COR-L47 (cell line): ENCODE results near the gene BNIPL.

Experiments used
- DNase-seq: peaks from one replicate; lab custom pipeline; 2025; lab: John Stamatoyannopoulos, UW

Gene BNIPL

DNA sequence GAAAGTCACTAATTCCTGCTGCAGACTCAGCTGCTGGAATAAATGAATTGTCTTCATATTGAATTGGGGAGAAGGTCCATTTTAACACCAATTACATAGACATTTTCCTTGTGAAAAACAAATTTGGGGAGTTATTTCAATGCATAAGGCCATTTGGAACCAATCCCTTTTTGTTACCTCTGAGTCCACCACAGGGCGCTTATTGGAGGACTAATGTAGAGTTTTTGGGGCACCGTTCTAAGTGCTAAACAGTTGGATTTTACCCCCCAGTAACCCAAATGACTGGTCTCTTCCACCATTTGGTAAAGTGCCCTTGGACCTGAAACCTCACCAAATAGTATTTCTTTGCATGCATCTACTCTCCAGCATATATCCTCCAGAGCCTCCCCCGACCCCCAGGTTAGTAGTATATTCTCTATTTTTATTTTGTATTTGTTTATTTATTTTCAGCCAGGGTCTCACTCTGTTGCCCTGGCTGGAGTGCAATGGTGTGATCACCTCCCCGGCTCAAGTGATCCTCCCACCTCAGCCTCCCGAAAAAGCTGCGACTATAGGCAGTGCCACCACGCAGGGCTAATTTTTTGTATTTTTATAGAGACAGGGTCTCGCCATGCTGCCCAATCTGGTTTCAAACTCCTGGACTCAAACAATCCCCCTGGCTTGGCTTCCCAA lies 26.6 kb upstream of the BNIPL start:
- DNase-seq: no peak

DNA sequence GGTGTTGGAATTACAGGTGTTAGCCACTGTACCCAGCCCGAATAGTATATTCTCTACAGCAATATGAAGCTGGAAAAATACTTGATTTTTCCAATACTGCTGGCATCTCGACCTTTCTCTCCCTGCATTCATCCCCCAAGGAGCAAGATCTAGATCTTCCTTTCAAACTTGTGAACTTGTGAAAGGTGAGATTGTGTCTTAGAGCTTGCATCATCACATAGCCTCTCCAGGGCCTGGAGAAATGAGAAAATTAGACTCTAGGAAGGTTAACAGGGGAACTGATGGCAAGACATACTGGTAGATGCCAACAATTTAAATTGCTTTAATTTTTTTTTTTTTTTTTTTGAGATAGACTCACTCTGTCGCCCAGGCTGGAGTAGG lies 26.1 kb upstream of the BNIPL start:
- DNase-seq: no peak

DNA sequence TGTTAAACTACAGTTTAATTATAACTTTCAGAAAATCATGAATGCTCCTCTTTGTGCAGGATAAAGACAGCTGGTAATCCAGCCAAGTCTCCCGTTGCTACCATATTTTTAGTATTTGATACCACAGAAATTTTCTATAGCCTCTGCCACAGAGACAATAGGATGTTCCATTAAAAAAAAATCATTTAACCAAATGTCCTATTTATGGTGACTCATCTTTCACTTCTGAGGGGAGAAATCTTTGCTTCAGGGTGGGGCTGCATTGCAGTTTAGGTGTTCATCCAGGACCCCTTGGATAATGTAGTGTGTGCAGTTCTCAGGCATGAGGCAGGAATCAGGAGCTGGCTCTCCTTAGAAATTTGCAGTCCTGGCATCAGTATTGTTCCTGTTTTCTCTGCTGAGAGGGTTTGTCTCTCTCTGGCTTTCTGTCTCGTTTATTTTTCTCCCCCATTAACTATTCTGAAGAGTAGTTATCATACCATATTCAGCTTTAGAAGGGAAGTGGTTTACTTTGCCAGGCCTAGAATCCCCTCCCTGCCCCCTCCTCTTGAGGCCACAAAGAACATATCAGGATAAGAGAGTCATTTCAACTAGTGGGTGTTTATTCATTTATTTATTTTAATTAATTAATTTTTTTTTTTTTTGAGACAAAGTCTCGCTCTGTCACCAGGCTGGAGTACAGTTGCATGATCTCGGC lies 25.1 kb upstream of the BNIPL start:
- no peak for DNase-seq

DNA sequence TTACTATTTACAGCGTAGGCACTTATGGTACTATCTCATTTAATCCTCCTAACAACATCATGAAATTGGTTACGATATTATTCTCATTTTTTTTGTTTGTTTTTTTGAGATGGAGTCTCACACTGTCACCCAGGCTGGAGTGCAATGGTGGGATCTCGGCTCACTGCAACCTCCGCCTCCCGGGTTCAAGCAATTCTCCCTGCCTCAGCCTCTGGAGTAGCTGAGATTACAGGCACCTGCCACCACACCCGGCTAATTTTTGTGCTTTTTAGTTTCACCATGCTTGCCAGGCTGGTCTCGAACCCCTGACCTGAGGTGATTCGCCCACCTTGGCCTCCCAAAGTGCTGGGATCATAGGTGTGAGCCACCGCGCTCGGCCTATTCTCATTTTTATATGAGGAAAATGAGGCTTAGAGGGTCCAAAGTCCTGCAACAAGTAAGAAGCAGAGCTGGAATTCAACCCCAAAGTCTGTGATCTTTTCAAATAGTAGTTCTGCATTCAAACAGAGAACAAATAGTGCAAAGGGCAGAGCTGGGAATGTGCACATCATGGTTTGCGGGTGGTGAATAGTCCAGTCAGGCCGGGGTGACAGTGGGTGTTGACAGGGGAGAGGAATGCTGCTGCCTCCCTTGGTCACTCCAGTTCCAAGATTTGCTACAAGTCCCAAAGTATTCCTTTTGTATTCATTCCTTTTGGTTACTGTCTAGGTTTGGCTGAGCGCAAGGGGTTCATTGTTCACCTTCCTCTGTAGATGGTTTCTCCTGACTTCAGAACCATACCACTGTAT lies 23.5 kb upstream of the BNIPL start:
- DNase-seq: no peak

DNA sequence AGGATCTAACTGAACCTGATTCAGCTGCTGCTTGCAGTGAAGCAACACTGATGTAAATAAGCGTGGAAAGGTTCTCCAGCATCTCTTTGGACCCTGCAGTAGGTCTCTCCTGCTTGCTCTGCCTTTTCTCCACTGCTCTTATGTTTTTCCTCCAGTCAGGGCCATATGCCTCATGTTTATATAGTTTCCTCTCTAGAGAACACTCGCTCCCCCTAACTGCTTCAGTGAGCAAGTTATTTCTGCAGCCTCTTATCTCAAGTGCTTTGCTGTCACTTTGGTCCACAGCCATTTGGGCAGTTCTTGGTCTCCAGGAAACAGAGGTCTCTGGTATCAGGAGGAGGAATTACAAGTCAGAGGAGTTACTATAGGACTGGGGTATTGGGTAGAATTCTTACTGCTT lies 22.9 kb upstream of the BNIPL start:
- no peak for DNase-seq

DNA sequence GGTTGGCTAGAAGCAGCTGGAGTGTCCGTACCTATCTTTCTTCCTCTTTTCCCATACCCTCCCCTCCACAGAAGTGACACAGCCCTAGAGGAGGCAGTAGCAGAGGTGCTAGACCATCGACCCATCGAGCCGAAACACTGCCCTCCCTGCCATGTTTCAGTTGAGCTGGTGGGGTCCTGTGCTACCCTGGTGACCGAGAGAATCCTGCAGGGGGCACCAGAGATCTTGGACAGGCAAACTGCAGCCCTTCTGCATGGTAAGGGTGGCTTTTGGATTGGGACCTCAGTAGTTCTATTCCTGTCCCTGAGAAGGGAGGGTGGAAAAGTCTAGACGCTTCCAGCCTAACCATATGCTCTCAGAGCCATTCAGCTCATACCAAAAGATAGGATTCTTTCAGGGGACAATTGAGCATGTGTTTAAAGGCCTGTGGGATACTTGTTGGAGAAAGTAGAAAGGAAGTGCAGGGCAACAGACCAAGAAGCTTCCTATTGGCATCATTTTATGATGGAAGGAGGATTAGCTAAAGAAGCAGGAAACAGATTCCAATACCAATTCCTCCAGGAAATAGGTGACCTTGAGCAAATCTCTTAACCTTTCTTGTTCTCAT lies 11.7 kb upstream of the BNIPL start:
- peak; percentile 71 for DNase-seq

DNA sequence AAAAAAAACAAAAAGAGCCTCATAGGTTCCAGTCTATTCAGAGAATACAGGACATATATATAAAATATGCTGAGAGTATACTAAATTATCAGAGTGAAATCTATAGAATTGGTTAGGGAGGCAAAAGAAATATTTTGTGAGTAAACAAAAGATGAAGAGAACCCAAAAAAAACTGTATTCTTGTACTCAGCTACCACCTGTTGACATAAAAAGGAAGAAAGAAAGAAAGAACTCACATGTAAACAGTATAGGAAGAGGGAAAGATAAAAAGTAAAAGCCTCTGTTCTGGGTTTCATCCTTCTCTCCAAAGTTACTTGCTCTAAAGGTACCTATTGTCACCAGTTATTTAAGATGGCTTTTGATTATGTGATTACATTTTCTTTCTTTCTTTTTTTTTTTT lies 9.9 kb upstream of the BNIPL start:
- DNase-seq: no peak

DNA sequence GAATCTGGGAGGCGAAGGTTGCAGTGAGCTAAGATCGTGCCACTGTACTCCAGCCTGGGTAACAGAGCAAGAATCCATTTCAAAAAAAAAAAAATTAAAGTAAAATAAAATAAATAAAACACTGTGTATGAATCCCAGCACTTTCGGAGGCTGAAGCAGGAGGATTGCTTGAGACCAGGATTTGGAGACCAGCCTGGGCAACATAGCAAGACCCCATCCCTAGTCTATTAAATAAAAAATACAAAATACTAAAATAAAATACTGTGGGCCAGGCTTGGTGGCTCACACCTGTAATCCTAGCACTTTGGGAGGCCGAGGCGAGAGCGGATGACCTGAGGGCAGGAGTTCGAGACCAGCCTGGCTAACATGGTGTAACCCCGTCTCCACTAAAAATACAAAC lies 4.2 kb upstream of the BNIPL start:
- DNase-seq: no peak

DNA sequence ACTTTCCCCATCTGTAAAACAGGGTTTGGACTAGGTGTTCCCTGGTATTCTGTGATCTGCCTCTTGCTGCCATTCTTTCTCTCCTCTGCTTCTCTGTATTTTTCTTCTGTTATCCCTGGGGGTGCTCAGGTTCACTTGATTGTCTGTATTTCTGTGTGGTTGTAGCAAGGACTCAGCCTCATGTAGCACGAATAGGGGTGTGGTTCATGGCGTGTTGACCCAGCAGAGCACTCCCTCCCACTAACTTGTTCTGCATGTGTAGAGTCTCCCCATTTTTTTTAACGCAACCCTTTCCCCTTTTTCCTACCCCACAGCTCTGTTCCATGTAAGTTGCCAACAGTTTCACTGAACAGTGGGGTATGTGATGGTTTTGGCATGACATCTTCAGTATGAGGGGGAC lies 1.2 kb upstream of the BNIPL start:
- no peak for DNase-seq

DNA sequence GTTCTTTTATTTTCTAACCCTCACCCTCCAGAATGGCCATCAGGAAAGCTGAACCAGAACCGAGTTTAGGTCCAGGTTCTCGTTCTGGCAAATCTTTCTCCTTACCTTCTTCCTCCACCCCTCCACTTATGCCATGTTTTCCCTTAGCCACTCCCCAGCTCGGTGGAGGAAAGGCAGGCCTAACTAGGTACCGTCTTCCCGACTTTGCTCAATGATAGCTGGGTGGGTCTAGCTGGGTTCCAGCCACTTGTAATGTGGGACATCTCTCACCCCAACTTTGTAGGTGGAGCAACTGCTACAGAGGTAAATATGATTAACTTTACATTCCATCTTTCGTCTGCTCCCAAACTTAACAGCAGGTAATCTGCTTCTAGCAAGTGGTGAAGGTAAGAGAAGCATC lies 646 bp downstream of the BNIPL start:
- no peak for DNase-seq

DNA sequence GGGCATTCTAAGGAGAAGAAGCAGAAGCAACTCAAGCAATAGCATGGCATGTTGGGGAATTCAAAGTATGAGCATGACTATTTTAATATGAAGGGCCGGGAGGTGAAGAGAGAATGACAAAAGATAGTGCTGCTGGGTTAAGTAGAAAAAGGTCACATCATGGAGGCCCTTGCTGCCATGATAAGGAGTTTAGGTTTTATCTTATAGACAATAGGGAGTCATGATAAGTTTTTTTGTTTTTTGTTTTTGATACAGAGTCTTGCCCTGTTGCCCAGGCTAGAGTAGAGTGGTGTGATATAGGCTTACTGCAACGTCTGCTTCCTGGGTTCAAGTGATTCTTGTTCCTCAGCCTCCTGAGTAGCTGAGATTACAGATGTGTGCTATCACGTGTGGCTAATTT lies 3.1 kb downstream of the BNIPL start:
- no peak for DNase-seq

DNA sequence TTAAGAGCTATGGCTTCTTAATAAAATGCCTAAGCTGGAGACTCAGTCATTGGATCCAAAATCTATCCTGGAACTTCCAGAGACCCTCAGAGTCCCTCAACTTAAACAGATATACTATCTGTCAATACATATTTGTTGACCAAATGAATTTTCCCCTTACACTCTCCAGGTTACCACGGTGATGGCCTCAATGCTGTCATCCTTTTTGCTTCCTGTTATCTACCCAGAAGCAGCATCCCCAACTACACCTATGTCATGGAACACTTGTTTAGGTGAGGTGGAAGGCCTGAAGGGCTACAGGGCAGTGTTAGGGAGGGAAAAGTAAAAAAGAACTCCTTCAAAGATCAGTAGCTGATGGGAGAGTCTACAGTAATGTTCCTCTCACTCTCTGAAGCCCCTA lies 6.8 kb downstream of the BNIPL start:
- no peak for DNase-seq

DNA sequence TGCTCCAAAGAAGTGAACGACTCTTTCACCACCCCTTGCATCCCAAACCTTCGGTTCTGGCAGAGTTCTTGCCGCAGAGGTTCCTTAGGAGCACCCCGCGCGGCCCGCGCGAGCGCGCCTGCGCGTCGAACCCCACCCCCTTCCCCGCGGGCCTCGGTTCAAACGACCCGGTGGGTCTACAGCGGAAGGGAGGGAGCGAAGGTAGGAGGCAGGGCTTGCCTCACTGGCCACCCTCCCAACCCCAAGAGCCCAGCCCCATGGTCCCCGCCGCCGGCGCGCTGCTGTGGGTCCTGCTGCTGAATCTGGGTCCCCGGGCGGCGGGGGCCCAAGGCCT lies 11.2 kb downstream of the BNIPL start, which contains the start of gene C1orf56:
C1orf56 (plus strand) TSS at position 161 of the 334 bp plus-strand sequence; CDS start at position 258, 97 bp downstream.
- peak; percentile 54 for DNase-seq

DNA sequence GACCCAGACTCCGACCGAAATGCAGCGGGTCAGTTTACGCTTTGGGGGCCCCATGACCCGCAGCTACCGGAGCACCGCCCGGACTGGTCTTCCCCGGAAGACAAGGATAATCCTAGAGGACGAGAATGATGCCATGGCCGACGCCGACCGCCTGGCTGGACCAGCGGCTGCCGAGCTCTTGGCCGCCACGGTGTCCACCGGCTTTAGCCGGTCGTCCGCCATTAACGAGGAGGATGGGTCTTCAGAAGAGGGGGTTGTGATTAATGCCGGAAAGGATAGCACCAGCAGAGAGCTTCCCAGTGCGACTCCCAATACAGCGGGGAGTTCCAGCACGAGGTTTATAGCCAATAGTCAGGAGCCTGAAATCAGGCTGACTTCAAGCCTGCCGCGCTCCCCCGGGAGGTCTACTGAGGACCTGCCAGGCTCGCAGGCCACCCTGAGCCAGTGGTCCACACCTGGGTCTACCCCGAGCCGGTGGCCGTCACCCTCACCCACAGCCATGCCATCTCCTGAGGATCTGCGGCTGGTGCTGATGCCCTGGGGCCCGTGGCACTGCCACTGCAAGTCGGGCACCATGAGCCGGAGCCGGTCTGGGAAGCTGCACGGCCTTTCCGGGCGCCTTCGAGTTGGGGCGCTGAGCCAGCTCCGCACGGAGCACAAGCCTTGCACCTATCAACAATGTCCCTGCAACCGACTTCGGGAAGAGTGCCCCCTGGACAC lies 11.7 kb downstream of the BNIPL start:
- DNase-seq: peak; percentile 55

DNA sequence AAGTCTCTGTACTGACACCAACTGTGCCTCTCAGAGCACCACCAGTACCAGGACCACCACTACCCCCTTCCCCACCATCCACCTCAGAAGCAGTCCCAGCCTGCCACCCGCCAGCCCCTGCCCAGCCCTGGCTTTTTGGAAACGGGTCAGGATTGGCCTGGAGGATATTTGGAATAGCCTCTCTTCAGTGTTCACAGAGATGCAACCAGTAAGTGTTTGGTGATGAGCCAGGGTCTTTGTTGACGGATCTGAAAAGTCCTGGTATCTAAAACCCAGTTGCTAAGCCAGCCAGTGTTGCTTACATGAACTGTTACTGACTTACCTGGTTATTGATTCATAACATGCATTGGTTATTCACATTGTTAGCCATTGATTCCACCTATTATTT lies 12.3 kb downstream of the BNIPL start:
- no peak for DNase-seq

DNA sequence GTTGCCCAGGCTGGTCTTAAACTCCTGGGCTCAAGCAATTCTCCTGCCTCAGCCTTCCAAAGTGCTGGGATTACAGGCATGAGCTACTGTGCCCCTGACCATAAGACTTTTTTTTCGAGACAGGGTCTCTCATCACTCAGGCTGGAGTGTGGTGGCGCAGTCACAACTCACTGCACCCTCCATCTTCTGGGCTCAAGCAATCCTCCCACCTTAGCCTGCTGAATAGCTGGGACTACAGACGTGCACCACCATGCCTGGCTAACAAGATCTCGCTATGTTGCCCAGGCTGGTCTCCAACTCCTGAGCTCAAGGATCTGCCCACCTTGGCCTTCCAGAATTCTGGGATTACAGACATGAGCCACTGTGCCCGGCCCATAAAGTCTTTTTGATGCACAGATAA lies 13.1 kb downstream of the BNIPL start:
- DNase-seq: no peak

DNA sequence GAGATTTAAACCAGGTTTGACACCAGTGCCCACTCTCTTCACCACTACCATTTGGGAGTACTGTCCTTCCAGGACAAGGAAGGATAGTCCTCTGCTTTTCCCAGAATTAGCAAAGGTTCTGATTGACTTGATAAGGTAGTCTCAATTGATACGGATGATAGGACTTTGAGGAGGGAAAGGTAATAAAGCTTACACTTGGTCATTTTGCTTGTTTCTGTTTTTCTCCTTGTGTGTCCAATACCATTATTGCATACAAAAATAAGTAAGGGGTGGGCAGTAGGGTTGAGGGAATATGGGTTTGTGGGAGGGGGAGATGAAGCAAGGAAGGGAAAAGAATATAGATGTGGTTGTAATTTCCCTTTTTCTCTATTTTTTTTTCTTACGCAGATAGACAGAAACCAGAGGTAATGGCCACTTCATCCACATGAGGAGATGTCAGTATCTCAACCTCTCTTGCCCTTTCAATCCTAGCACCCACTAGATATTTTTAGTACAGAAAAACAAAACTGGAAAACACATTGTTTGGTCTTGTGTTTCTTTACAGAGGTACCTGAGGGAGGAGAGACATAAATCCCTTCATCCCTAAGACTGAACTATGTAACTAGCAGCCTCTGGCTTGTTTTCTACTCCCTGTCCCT lies 13.8 kb downstream of the BNIPL start:
- DNase-seq: no peak

DNA sequence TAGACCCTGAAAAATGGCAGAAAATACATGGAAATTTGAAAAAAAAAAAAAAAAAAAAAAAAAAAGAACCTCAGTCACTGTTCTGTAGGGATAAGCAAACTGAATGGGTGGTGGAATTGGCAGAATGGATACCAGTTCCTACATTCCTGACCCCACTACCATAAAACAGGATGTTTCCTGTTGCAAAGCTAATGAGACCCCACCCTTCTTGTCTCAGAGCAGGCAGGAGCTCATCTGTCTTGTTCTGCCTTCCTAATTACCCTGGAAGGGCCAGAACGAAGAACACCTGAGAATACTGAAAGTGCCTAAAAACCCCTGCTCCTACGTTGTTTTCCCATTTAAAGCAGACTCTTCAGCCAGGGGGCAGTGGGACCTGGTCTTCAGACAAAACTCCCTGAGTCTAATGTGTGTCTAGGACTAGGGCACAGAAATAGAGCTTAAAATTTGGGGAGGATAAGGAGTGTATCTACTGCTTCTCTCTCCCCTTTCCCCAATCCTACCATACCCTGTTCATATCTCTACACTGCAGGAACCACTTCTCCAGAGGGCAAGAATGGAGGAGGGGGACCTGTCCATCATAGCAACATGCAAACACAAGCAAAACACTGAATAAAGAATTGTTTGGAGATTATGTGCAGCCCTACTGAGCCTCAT lies 15.1 kb downstream of the BNIPL start:
- no peak for DNase-seq

DNA sequence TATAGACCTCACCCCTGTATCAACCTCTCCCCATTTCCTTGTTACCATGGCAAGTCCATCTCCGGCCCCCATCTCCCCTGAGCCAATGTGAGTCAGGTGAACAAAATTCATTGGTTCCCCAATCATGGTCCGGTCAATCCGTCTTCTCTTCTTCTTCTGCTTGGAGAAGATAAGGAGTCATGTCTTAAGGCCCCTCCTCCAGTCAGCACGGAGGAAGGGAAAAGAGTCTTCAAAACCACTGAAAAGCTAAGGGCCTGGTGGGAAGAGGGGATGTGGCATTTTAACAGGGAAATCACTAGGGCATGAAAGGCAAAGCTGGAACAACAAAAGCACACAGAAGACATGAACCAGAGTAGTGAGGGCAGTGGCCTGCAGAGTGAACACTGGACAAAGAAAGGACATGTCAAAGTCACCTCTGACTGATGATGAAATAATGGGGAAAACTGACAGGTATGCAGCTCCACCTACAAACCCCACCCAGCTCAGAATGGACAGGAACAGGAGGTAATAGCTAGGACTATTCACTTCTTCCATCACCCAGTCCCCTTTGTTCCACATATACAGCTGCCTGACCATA lies 18.7 kb downstream of the BNIPL start:
- no peak for DNase-seq

DNA sequence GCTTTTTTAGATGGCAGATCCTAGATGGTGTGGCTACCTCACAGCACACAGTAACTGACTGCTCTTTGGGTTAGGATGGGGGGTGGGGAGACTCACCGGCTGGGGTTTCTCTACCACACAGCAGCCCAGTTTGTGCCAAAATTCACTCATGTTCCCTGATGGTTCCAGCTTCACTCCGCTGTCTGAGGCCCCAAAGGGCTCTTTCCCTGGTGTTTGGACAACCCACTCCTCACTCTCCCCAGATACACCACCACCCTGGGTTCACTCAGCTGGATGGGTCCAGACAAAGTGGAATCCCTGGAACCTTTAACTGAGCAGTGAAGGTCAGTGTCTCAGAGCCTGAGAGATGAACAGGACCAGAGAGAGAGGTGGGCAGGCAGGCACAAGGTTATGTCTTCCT lies 19.2 kb downstream of the BNIPL start:
- DNase-seq: no peak

DNA sequence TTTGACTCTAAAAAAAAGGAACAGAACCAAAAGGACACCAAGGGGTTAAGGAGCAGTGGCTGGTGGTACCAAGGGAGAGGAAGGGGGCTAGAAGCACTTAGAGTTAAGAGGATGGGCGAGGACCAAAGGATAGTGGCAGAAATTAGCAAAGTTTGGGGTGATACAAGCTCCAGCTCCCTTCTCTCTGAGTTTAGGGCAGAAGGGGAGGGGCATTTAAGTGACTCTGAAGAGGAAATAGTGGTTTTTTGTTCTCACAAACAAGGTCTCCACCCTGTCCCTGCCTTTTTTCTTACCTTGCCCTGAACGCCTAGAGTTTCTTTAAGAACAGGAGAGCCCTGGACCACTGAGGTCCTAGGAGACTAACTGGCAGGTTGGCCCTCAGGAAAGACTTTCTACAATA lies 19.8 kb downstream of the BNIPL start:
- DNase-seq: no peak
